Ramos (cell line): Measurements from ENCODE around the gene ACTRT1.

ENCODE experiments used
- in situ Hi-C: fragments of 300-500 bp; cut with MboI; formaldehyde crosslinking; loops from one replicate; pipeline ENCODE4 v1.14.3; 2022; ENCODE audit warnings: low sequenced_read_pairs; ENCODE audit not compliant: unreplicated experiment

Gene ACTRT1

DNA sequence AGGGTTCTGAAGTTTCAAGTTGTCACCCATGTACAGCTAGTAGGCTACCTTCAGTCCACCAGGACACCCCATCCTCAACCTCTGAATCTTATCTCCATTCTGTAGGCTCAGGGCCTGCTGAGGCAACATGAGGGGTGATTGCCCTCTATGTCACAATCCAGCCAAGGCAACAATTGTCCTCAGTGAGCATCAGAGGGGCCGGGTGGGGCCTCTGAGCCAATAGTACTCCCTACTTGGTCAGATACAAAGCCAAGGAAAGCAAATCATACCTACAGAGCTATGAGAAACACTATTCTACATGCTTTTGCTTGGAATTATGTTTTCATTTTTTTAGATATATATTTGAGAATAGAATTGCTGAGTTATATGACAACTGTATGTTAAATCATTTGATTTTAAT is at the start of gene ACTRT1:
ACTRT1 (minus strand) TSS at position 101 of the 400 bp plus-strand sequence. CDS start 197 bp downstream, outside the sequence.
- in situ Hi-C loops: no loop called here

DNA sequence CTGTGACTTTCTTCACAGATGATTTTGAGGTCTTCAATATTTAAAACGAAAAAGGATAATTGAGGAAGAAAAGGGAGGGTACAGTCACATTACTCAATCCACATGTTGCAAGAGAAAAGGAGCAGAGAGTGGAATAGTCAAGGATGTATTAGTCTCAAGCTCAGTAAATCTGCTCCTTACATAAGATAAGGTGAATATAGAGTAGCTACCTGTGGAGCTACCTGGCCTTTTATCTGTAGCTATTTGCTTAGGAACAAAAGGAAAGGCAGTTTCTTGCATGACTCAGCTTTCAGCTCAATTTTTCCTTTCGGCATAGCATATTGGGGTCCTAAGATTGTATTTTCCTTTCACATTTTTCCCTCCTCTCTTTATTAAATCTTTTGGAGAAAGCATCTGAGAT is 26.3 kb upstream of the ACTRT1 start:
- in situ Hi-C loops: no loop called here

DNA sequence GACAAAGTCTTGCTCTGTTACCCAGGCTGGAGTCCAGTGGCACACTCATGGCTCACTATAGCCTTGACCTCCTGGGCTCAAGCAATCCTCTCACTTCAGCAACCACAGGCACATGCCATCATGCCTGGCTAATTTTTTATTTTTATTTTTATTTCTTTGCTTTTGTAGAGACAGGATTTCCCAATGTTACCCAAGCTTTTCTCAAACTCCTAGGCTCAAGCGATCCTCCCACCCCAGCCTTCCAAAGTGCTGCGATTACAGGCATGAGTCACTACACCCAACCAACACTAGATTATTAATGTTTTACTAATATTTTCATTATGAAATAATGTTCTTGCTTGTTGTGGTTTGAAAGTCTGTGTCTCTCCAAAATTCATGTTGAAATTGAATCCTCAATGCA is 5.2 kb upstream of the ACTRT1 start:
- in situ Hi-C loops: no loop called here

DNA sequence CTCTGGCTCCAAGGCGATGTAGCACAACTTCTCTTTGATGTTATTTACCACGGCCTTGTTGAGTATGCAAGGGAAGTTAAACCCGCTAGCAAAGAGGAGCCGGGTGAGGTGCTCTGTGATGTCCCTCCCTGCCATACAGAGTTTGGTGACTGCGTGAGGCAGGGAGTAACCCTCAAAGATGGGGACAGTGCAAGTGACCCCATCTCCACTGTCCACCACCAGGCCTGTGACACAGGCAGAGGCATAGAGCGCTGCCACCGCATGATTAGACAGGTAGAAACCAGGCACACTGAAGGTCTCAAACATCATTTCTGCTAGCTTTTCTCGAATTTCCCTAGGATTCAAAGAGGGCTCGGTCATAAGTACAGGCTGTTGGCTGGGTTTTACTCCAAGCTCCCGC is 677 bp downstream of the ACTRT1 start:
- in situ Hi-C loops: no loop called here

- in situ Hi-C loops: no loop called here
These were observed 16.9 kb downstream of the ACTRT1 start for GRCh38 chrX:128035318-128035717.

DNA sequence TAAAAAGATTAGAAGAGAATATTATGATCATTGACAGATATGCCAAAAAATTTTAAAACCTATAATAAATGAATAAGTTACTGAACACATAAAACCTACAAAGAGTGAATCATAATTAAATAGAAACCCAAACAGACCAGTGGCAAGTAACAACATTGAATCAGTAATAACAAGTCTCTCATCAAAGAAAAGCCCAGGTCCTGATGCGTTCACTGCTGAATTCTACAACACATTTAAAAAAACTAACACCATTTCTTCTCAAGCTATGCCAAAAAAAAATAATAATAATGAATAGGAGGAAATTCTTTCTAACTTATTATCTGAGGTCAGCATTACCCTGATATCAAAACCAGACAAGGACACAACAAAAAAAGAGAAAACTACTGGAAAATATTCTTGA is 30.6 kb downstream of the ACTRT1 start:
- in situ Hi-C loops: no loop called here

DNA sequence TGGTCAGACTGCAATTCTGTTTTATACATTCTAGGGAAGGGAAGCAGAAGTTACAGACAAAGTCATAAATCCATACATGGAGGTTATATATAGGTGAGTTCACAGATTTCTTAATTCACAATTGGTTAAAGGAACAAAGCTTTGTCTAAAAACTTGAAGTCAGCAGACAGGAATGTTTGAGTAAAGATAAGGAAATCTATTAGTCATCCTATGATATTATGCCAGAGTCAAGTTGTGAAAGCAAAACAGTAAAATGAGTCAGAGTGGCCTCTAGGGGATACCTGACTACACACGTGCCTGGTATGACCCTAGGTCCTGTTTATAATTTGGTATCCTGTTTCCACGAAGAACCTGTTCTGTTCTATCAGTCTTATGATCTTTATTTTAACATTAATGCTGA is 31.5 kb downstream of the ACTRT1 start:
- in situ Hi-C loops: no loop called here

- in situ Hi-C loops: no loop called here
These were observed 33.0 kb downstream of the ACTRT1 start for GRCh38 chrX:128019218-128019617.

DNA sequence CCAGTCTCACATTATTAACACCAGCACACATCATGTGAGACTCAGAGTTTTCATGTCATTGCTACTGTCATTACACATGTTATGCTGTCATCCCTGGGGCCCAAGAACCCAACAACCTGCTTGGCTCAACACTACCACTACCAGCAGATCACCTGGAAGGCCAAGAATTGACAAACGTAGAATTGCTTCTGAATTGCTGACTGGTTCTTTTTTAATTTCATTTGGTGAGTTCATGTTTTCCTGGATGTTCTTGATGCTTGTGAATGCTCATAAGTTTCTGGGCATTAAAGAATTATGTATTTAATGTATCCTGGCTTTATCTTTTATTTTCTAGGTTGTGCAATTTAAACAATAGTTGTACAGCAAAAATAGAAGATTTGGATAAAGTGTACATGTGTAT is 40.2 kb downstream of the ACTRT1 start:
- in situ Hi-C loops: no loop called here

- in situ Hi-C loops: no loop called here
These were observed 44.3 kb downstream of the ACTRT1 start for GRCh38 chrX:128007882-128008281.
